IMR-90 (cell line): ENCODE results near the gene LENEP. TPM values are rescaled to one million over a fixed set of nuclear protein-coding genes. Genes with fewer than 3 reads are reported as not detected.

ENCODE experiments used
- ATAC-seq: fragments of 200-7000 bp; cut with Tn5 transposase; 2 replicates; pipeline ENCODE4 v1.9.1; 2020; ENCODE audit warnings: low read depth, mild to moderate bottlenecking, moderate library complexity
- BruUV-seq: library from RNA; stranded (reverse); fragments of 400-500 nt; replicated peaks from 2 replicates; lab custom pipeline; 2021; lab: Mats Ljungman, UMichigan
- CTCF ChIA-PET: fragments of 300-600 bp; formaldehyde crosslinking; extraction: SDS; loops from one replicate; lab custom pipeline; 2021; ENCODE audit warnings: antibody characterized with exemption; lab: Yijun Ruan, JAX
- POLR2A ChIA-PET: fragments of 300-600 bp; sonication (Branson Sonifier 250); formaldehyde crosslinking; loops from one replicate; lab custom pipeline; 2022; ENCODE audit warnings: antibody characterized with exemption; ENCODE audit not compliant: unreplicated experiment; lab: Charles Lee
- DNase-seq: peaks from one replicate; pipeline ENCODE4 v3.0.0; 2013
- H2AFZ ChIP-seq: replicated peaks from 2 replicates; pipeline ENCODE3; 2013; ENCODE audit warnings: low read length, mild to moderate bottlenecking; ENCODE audit not compliant: poor library complexity
- H2AK5ac ChIP-seq: 2 replicates; pipeline ENCODE4 v1.6.1; 2013; ENCODE audit warnings: low read depth, low read length, inconsistent platforms
- H2AK9ac ChIP-seq: replicated peaks from 2 replicates; pipeline ENCODE3; 2013; ENCODE audit warnings: mild to moderate bottlenecking, low read depth, low read length, moderate library complexity; ENCODE audit not compliant: poor library complexity
- H2BK120ac ChIP-seq: 2 replicates; pipeline ENCODE4 v1.6.1; 2013; ENCODE audit warnings: low read depth, low read length, inconsistent platforms
- H2BK15ac ChIP-seq: 3 replicates; pipeline ENCODE4 v1.6.1; 2013; ENCODE audit warnings: low read depth, low read length, inconsistent platforms
- H2BK20ac ChIP-seq: 2 replicates; pipeline ENCODE4 v1.6.1; 2013; ENCODE audit warnings: low read depth, mild to moderate bottlenecking, inconsistent platforms, low read length, moderate library complexity
- H2BK5ac ChIP-seq: 2 replicates; pipeline ENCODE4 v1.6.1; 2013; ENCODE audit warnings: mild to moderate bottlenecking, low read depth, low read length, inconsistent platforms; ENCODE audit not compliant: poor library complexity, severe bottlenecking
- H3K14ac ChIP-seq: replicated peaks from 2 replicates; pipeline ENCODE4 v1.6.1; 2013; ENCODE audit warnings: low read depth, low read length, inconsistent platforms
- H3K18ac ChIP-seq: 2 replicates; pipeline ENCODE4 v1.6.1; 2013; ENCODE audit warnings: low read depth, low read length, control low read depth
- H3K23ac ChIP-seq: 2 replicates; pipeline ENCODE4 v1.6.1; 2013; ENCODE audit warnings: low read depth, low read length, inconsistent platforms
- H3K27ac ChIP-seq: 2 replicates; pipeline ENCODE4 v1.5.1; 2013; ENCODE audit warnings: mild to moderate bottlenecking, control low read depth, low read length; ENCODE audit not compliant: insufficient read depth
- H3K27me3 ChIP-seq: 2 replicates; pipeline ENCODE4 v1.6.1; 2013; ENCODE audit warnings: low read length; ENCODE audit not compliant: control insufficient read depth, insufficient read depth
- H3K36me3 ChIP-seq: 2 replicates; pipeline ENCODE4 v1.6.1; 2013; ENCODE audit warnings: low read length, mixed read lengths; ENCODE audit not compliant: control insufficient read depth, insufficient read depth
- H3K4ac ChIP-seq: 2 replicates; pipeline ENCODE4 v1.6.1; 2013; ENCODE audit warnings: low read depth, low read length, inconsistent platforms
- H3K4me1 ChIP-seq: 2 replicates; pipeline ENCODE4 v1.6.1; 2013; ENCODE audit warnings: low read length, mixed read lengths; ENCODE audit not compliant: control insufficient read depth, insufficient read depth
- H3K4me2 ChIP-seq: 2 replicates; pipeline ENCODE4 v1.6.1; 2013; ENCODE audit warnings: low read depth, mild to moderate bottlenecking, control low read depth, low read length, moderate library complexity
- H3K4me3 ChIP-seq: 2 replicates; pipeline ENCODE4 v1.5.1; 2013; ENCODE audit warnings: low read depth, mild to moderate bottlenecking, control low read depth, low read length, moderate library complexity; ENCODE audit not compliant: insufficient read depth
- H3K56ac ChIP-seq: 2 replicates; pipeline ENCODE4 v1.6.1; 2013; ENCODE audit warnings: low read length, inconsistent platforms; ENCODE audit not compliant: insufficient read depth; ENCODE audit errors: extremely low read depth
- H3K79me1 ChIP-seq, 2 experiments: 2 replicates each; pipeline ENCODE4 v1.6.1; 2013; ENCODE audit warnings: low read length in 2 of 2, inconsistent platforms in 1 of 2, low read depth in 1 of 2
- H3K9ac ChIP-seq: 2 replicates; pipeline ENCODE4 v1.6.1; 2013; ENCODE audit warnings: low read depth, low read length, control low read depth
- H3K9me1 ChIP-seq: 2 replicates; pipeline ENCODE4 v1.6.1; 2013; ENCODE audit warnings: low read length, inconsistent platforms; ENCODE audit not compliant: insufficient read depth
- H3K9me3 ChIP-seq: 2 replicates; pipeline ENCODE4 v1.6.1; 2013; ENCODE audit warnings: low read length; ENCODE audit not compliant: control insufficient read depth, insufficient read depth
- H4K20me1 ChIP-seq: 2 replicates; pipeline ENCODE4 v1.6.1; 2013; ENCODE audit warnings: low read length, inconsistent platforms; ENCODE audit not compliant: insufficient read depth
- H4K5ac ChIP-seq: 2 replicates; pipeline ENCODE4 v1.6.1; 2013; ENCODE audit warnings: mild to moderate bottlenecking, low read depth, low read length, control low read depth
- H4K8ac ChIP-seq, 2 experiments: 2 replicates each; pipeline ENCODE4 v1.6.1; 2013; ENCODE audit warnings: low read depth in 2 of 2, low read length in 2 of 2, control low read depth in 1 of 2, inconsistent platforms in 1 of 2
- H4K91ac ChIP-seq: 2 replicates; pipeline ENCODE4 v1.6.1; 2013; ENCODE audit warnings: low read depth, low read length, inconsistent platforms; ENCODE audit not compliant: insufficient read depth
- CHD1 ChIP-seq: IDR thresholded peaks from 2 replicates; pipeline ENCODE4 v1.6.1; 2012; ENCODE audit warnings: low read depth, low read length, improper control_type of control experiment
- MXI1 ChIP-seq: IDR thresholded peaks from 2 replicates; pipeline ENCODE4 v1.6.1; 2012; ENCODE audit warnings: low read depth, mild to moderate bottlenecking, low read length, moderate library complexity, borderline replicate concordance
- WGBS, 2 experiments: methylation state at CpG; one replicate each; pipeline versions ENCODE4 v1.1.5 to v1.1.7; 2013; ENCODE audit warnings: missing lambda C conversion rate in 2 of 2; ENCODE audit not compliant: insufficient read length in 1 of 2; ENCODE audit errors: extremely low coverage in 2 of 2; 5-methylcytosine and 5-hydroxymethylcytosine counted together
- dilution Hi-C: fragments of 300-500 bp; cut with HindIII; formaldehyde crosslinking; loops from one replicate; pipeline ENCODE4 v1.14.3; 2018; ENCODE audit warnings: low sequenced_read_pairs; ENCODE audit not compliant: unreplicated experiment
- in situ Hi-C: fragments of 300-500 bp; cut with MboI; formaldehyde crosslinking; loops from 3 replicates; pipeline ENCODE4 v1.14.3; 2019; ENCODE audit warnings: low sequenced_read_pairs, inconsistent platforms, mixed read lengths
- intact Hi-C: fragments of 100-400 bp; cut with micrococcal nuclease; formaldehyde crosslinking; loops from 2 replicates; pipeline ENCODE4 v1.10.0; 2022
- polyA plus RNA-seq, 3 experiments: library from polyadenylated mRNA; depleted of rRNA; stranded (reverse); fragments of >200 nt; gene quantifications; 2 replicates each; pipeline ENCODE4 v1.2.3, GENCODE V29; 2012; ENCODE audit warnings: low replicate concordance in 1 of 3
- total RNA-seq: library from RNA; depleted of rRNA; stranded (reverse); fragments of >200 nt; gene quantifications from 2 replicates; pipeline ENCODE4 v1.2.3, GENCODE V29; 2012

LENEP gene
- total and polyA plus RNA-seq, 2 of the 4 experiments (the other 2 are of a cell fraction): not detected

- Histone ChIP-seq H2AK5ac (no peak overlapping the region), H4K8ac (no peak overlapping the region), H3K4me3 (no peak overlapping the region), H3K79me1 (no peaks in the 10 kb centered on the region), H3K4me2 (no peak overlapping the region), H2BK5ac (no peak overlapping the region), H2BK120ac (no peak overlapping the region), H4K5ac (no peak overlapping the region), H2AK9ac (no peak overlapping the region), H2BK15ac (no peak overlapping the region), H3K23ac (no peak overlapping the region), H4K91ac (no peak overlapping the region), H3K4me1 (peaks cover 1% of the 10 kb centered on the region; the same call in 1 of the 2 replicates), H3K9me1 (peaks cover 6% of the 10 kb centered on the region; the same call in 1 of the 2 replicates), H3K56ac (no peak overlapping the region), H2BK20ac (no peak overlapping the region), H4K20me1 (no peaks in the 10 kb centered on the region), H2AFZ (no peak overlapping the region), H3K9ac (no peak overlapping the region), H3K36me3 (no peaks in the 10 kb centered on the region), H3K14ac (no peak overlapping the region), H3K9me3 (no peaks in the 10 kb centered on the region), H3K4ac (no peak overlapping the region), H3K18ac (no peak overlapping the region), H3K27ac (no peak overlapping the region), H3K27me3 (peaks cover 37% of the 10 kb centered on the region)
- BruUV-seq: no TSS peak
- dilution Hi-C loops (no loop called here), in situ Hi-C loops (no loop called here), intact Hi-C loops (no loop called here)
- ChIA-PET POLR2A (no interaction called here), CTCF (no interaction called here)
- DNase-seq (no peak), ATAC-seq (no peak)
- TF ChIP-seq CHD1: no peak
- no peak for TF ChIP-seq MXI1
- 100% methylated on average over 1 of the region's 2 CpGs; no CpG with 5 or more reads in 1 of the 2 experiments for WGBS, 2 experiments
Measured at GRCh38 chr1:155035936-155036335, 42.5 kb downstream of the LENEP start.
